Measurements from ENCODE around the gene CDK17.
"Not testable (repeated sequence)": the region's sequence is repeated elsewhere in the genome, so short reads cannot be mapped to it uniquely, and the experiment has no call there.

The CDK17 gene

GRCh38 chr12:96399919-96400630 is at the start of gene CDK17:
TSS of gene CDK17 (minus strand) at chr12:96400439. CDS start at chr12:96334836, 65,603 bp downstream.
- DNase-seq, result peak; percentile 89

GRCh38 chr12:96448300-96448699 is 48.1 kb upstream of the CDK17 start:
- DNase-seq, result no peak

GRCh38 chr12:96447256-96447655 is 47.0 kb upstream of the CDK17 start:
- no peak for DNase-seq

- DNase-seq, result peak; percentile 39
These were observed 45.7 kb upstream of the CDK17 start for GRCh38 chr12:96445691-96446583.

GRCh38 chr12:96444399-96444798 is 44.2 kb upstream of the CDK17 start:
- DNase-seq, result no peak

GRCh38 chr12:96442906-96443305 is 42.7 kb upstream of the CDK17 start:
- no peak for DNase-seq

GRCh38 chr12:96441816-96442215 is 41.6 kb upstream of the CDK17 start:
- DNase-seq, result no peak

GRCh38 chr12:96438330-96438729 is 38.1 kb upstream of the CDK17 start:
- DNase-seq, result no peak

GRCh38 chr12:96437171-96437445 is 36.9 kb upstream of the CDK17 start:
- DNase-seq, result no peak

GRCh38 chr12:96436366-96437170 is 36.3 kb upstream of the CDK17 start:
- no peak for DNase-seq

GRCh38 chr12:96434107-96434506 is 33.9 kb upstream of the CDK17 start:
- peak; percentile 60 for DNase-seq

GRCh38 chr12:96432496-96433321 is 32.5 kb upstream of the CDK17 start:
- not testable (repeated sequence) for DNase-seq

- DNase-seq, result no peak
These were observed 30.8 kb upstream of the CDK17 start for GRCh38 chr12:96431067-96431466.

GRCh38 chr12:96427269-96427729 is 27.1 kb upstream of the CDK17 start:
- DNase-seq, result peak; percentile 58

GRCh38 chr12:96425951-96426350 is 25.7 kb upstream of the CDK17 start:
- DNase-seq, result no peak

GRCh38 chr12:96425321-96425720 is 25.1 kb upstream of the CDK17 start:
- no peak for DNase-seq

- no peak for DNase-seq
These were observed 24.4 kb upstream of the CDK17 start for GRCh38 chr12:96424601-96425000.

- no peak for DNase-seq
These were observed 22.0 kb upstream of the CDK17 start for GRCh38 chr12:96422192-96422591.

- DNase-seq, result no peak
These were observed 20.8 kb upstream of the CDK17 start for GRCh38 chr12:96421014-96421413.

- no peak for DNase-seq
These were observed 20.1 kb upstream of the CDK17 start for GRCh38 chr12:96420277-96420835.

GRCh38 chr12:96419576-96420276 is 19.5 kb upstream of the CDK17 start:
- DNase-seq, result no peak
